ENCODE measurements around the gene GPR153.

Gene GPR153

DNA sequence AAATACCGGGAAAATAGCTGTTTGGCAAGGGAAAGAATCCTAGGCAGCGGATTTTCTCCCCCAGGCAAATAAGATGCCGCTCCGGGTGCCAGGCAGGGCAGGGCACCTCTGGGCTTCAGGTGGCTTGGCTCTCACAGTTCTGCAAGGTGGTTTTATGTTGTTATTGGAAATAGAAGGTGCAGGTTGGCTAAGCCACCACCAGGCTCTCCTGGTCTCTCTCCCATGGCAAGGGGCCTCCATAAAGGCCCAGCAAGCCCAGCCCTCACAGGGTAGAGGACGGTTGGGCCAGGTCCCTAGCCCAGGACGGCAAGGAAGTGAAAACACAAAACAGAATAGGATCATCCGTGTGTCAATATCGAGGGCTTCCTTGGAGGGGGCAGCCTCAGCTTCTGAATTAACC is 37.6 kb upstream of the GPR153 start:
- Histone ChIP-seq H2AFZ (ENCODE audit: insufficient read depth, low read length, poor library complexity) (no peak overlapping the region), H3K36me3 (ENCODE audit: control insufficient read depth in 1 of 2, insufficient read depth in 2 of 2, low read length in 2 of 2) (peaks cover 2 to 5% of the 10 kb centered on the region in 2 experiments), H3K27me3 (ENCODE audit: insufficient read depth, low read length) (no peaks in the 10 kb centered on the region), H3K4me3 (ENCODE audit: low read depth, low read length) (no peak overlapping the region), H3K4me1 (ENCODE audit: control insufficient read depth in 1 of 2, insufficient read depth in 2 of 2, low read length in 2 of 2) (no peaks in the 10 kb centered on the region), H3K27ac (ENCODE audit: low read depth, low read length) (no peak overlapping the region), H3K4ac (ENCODE audit: low read depth, low read length) (no peak overlapping the region), H3K79me1 (ENCODE audit: low read length) (no peaks in the 10 kb centered on the region), H4K8ac (ENCODE audit: low read depth, low read length) (no peak overlapping the region), H4K91ac (ENCODE audit: low read depth, low read length) (no peak overlapping the region), H3K4me2 (ENCODE audit: low read length) (no peak overlapping the region), H4K12ac (ENCODE audit: low read depth, low read length) (no peak overlapping the region), H3K18ac (ENCODE audit: low read length) (no peak overlapping the region), H3K9me3 (ENCODE audit: insufficient read depth, low read depth, low read length) (no peaks in the 10 kb centered on the region), H3K9ac (ENCODE audit: low read length) (no peak overlapping the region), H2BK120ac (ENCODE audit: insufficient read depth, low read length, poor library complexity) (no peak overlapping the region), H2BK5ac (ENCODE audit: low read depth, low read length, poor library complexity) (no peak overlapping the region), H3K14ac (ENCODE audit: low read length) (no peak overlapping the region), H3K23ac (ENCODE audit: low read length) (no peak overlapping the region), H2BK12ac (ENCODE audit: low read length) (no peak overlapping the region), H3K79me2 (ENCODE audit: control insufficient read depth, insufficient read depth, low read length, poor library complexity) (no peaks in the 10 kb centered on the region), H2AK5ac (ENCODE audit: low read length) (no peak overlapping the region)
- no peak for DNase-seq
- no CpG with 5 or more reads among the region's 8 CpGs for WGBS (ENCODE audit: extremely low coverage, insufficient coverage, insufficient read length)

DNA sequence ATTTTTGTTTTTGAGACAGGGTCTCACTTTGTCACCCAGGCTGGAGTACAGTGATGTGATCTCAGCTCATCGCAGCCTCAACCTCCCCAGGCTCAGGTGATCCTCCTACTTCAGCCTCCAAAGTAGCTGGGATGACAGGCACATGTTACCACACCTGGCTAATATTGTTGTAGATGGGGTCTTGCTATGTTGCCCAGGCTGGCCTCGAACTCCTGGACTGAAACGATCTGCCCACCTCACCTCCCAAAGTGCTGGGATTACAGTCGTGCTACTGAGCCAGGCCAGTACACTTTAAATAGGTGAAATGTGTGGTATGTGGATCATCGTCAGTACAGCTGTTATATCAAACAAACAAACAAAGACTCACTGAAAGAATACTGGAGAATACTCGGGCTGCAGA is 35.0 kb upstream of the GPR153 start:
- no CpG with 5 or more reads among the region's 6 CpGs for WGBS (ENCODE audit: extremely low coverage, insufficient coverage, insufficient read length)
- Histone ChIP-seq H4K12ac (ENCODE audit: low read depth, low read length) (no peak overlapping the region), H3K4me2 (ENCODE audit: low read length) (no peak overlapping the region), H3K36me3 (ENCODE audit: control insufficient read depth in 1 of 2, insufficient read depth in 2 of 2, low read length in 2 of 2) (peaks cover 2 to 7% of the 10 kb centered on the region in 2 experiments), H4K91ac (ENCODE audit: low read depth, low read length) (no peak overlapping the region), H3K9me3 (ENCODE audit: insufficient read depth, low read depth, low read length) (no peaks in the 10 kb centered on the region), H3K4me1 (ENCODE audit: control insufficient read depth in 1 of 2, insufficient read depth in 2 of 2, low read length in 2 of 2) (no peaks in the 10 kb centered on the region), H2BK12ac (ENCODE audit: low read length) (no peak overlapping the region), H2AFZ (ENCODE audit: insufficient read depth, low read length, poor library complexity) (no peak overlapping the region), H3K79me2 (ENCODE audit: control insufficient read depth, insufficient read depth, low read length, poor library complexity) (no peaks in the 10 kb centered on the region), H3K79me1 (ENCODE audit: low read length) (no peaks in the 10 kb centered on the region), H2BK5ac (ENCODE audit: low read depth, low read length, poor library complexity) (no peak overlapping the region), H3K4me3 (ENCODE audit: low read depth, low read length) (no peak overlapping the region), H3K27me3 (ENCODE audit: insufficient read depth, low read length) (no peaks in the 10 kb centered on the region), H3K9ac (ENCODE audit: low read length) (no peak overlapping the region), H4K8ac (ENCODE audit: low read depth, low read length) (no peak overlapping the region), H3K18ac (ENCODE audit: low read length) (no peak overlapping the region), H3K23ac (ENCODE audit: low read length) (no peak overlapping the region), H3K4ac (ENCODE audit: low read depth, low read length) (no peak overlapping the region), H2BK120ac (ENCODE audit: insufficient read depth, low read length, poor library complexity) (no peak overlapping the region), H3K14ac (ENCODE audit: low read length) (no peak overlapping the region), H3K27ac (ENCODE audit: low read depth, low read length) (no peak overlapping the region), H2AK5ac (ENCODE audit: low read length) (no peak overlapping the region)
- no peak for DNase-seq

DNA sequence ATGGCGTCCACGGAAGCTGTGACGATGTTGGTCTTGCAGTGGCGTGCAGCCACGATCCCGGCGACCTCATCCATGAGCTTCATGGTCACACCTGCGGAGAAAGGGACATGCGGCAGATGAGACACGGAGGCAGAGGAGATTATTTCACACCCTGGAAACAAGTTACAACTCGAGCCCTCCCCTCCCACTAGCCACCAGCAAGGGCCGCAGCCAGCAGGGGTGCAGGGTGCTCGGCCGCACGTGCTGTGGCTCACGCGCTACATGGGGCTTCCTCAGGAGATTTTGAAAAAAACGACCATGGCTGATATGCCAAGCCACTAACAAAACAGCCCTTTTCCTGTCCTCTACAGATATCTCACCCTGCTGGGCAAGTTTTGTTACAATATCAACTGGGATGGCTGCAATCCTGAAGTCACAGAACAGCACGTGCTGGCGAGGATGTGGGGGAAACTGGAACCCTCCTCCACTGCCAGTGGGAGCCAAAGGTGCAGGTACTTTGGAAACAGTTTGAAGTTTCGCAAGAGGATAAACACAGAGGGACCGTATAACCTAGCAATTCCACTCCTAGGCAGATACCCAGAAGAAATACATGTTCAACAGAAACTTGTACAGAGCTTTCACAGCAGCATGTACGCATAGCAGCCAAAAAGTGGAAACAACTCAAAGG is 34.1 kb upstream of the GPR153 start:
- H2BK120ac ChIP-seq (ENCODE audit: insufficient read depth, low read length, poor library complexity): no peak overlapping the region
- peaks cover 2 to 7% of the 10 kb centered on the region in 2 experiments for H3K36me3 ChIP-seq (ENCODE audit: control insufficient read depth in 1 of 2, insufficient read depth in 2 of 2, low read length in 2 of 2)
- no peak overlapping the region for H4K91ac ChIP-seq (ENCODE audit: low read depth, low read length)
- no peak overlapping the region for H2BK5ac ChIP-seq (ENCODE audit: low read depth, low read length, poor library complexity)
- H4K8ac ChIP-seq (ENCODE audit: low read depth, low read length): no peak overlapping the region
- H3K79me2 ChIP-seq (ENCODE audit: control insufficient read depth, insufficient read depth, low read length, poor library complexity): no peaks in the 10 kb centered on the region
- H3K23ac ChIP-seq (ENCODE audit: low read length): no peak overlapping the region
- no peak overlapping the region for H3K14ac ChIP-seq (ENCODE audit: low read length)
- no peaks in the 10 kb centered on the region for H3K9me3 ChIP-seq (ENCODE audit: insufficient read depth, low read depth, low read length)
- no peak overlapping the region for H3K4me2 ChIP-seq (ENCODE audit: low read length)
- no peaks in the 10 kb centered on the region for H3K4me1 ChIP-seq (ENCODE audit: control insufficient read depth in 1 of 2, insufficient read depth in 2 of 2, low read length in 2 of 2)
- DNase-seq: no peak
- no peak overlapping the region for H3K4ac ChIP-seq (ENCODE audit: low read depth, low read length)
- H3K9ac ChIP-seq (ENCODE audit: low read length): no peak overlapping the region
- no peak overlapping the region for H4K12ac ChIP-seq (ENCODE audit: low read depth, low read length)
- WGBS (ENCODE audit: extremely low coverage, insufficient coverage, insufficient read length): no CpG with 5 or more reads among the region's 23 CpGs
- no peak overlapping the region for H2AFZ ChIP-seq (ENCODE audit: insufficient read depth, low read length, poor library complexity)
- no peaks in the 10 kb centered on the region for H3K27me3 ChIP-seq (ENCODE audit: insufficient read depth, low read length)
- no peaks in the 10 kb centered on the region for H3K79me1 ChIP-seq (ENCODE audit: low read length)
- no peak overlapping the region for H3K27ac ChIP-seq (ENCODE audit: low read depth, low read length)
- no peak overlapping the region for H3K18ac ChIP-seq (ENCODE audit: low read length)
- no peak overlapping the region for H3K4me3 ChIP-seq (ENCODE audit: low read depth, low read length)
- no peak overlapping the region for H2BK12ac ChIP-seq (ENCODE audit: low read length)
- no peak overlapping the region for H2AK5ac ChIP-seq (ENCODE audit: low read length)

- Histone ChIP-seq H4K12ac (ENCODE audit: low read depth, low read length) (no peak overlapping the region), H2BK120ac (ENCODE audit: insufficient read depth, low read length, poor library complexity) (no peak overlapping the region), H3K4ac (ENCODE audit: low read depth, low read length) (no peak overlapping the region), H3K36me3 (ENCODE audit: control insufficient read depth in 1 of 2, insufficient read depth in 2 of 2, low read length in 2 of 2) (peaks cover 2 to 7% of the 10 kb centered on the region in 2 experiments), H2BK12ac (ENCODE audit: low read length) (no peak overlapping the region), H3K4me2 (ENCODE audit: low read length) (no peak overlapping the region), H3K18ac (ENCODE audit: low read length) (no peak overlapping the region), H3K4me3 (ENCODE audit: low read depth, low read length) (no peak overlapping the region), H3K27me3 (ENCODE audit: insufficient read depth, low read length) (no peaks in the 10 kb centered on the region), H3K9ac (ENCODE audit: low read length) (no peak overlapping the region), H3K23ac (ENCODE audit: low read length) (no peak overlapping the region), H3K9me3 (ENCODE audit: insufficient read depth, low read depth, low read length) (no peaks in the 10 kb centered on the region), H3K14ac (ENCODE audit: low read length) (no peak overlapping the region), H2BK5ac (ENCODE audit: low read depth, low read length, poor library complexity) (no peak overlapping the region), H4K8ac (ENCODE audit: low read depth, low read length) (no peak overlapping the region), H4K91ac (ENCODE audit: low read depth, low read length) (no peak overlapping the region), H3K79me2 (ENCODE audit: control insufficient read depth, insufficient read depth, low read length, poor library complexity) (no peaks in the 10 kb centered on the region), H2AFZ (ENCODE audit: insufficient read depth, low read length, poor library complexity) (no peak overlapping the region), H3K79me1 (ENCODE audit: low read length) (no peaks in the 10 kb centered on the region), H3K27ac (ENCODE audit: low read depth, low read length) (no peak overlapping the region), H3K4me1 (ENCODE audit: control insufficient read depth in 1 of 2, insufficient read depth in 2 of 2, low read length in 2 of 2) (no peaks in the 10 kb centered on the region), H2AK5ac (ENCODE audit: low read length) (no peak overlapping the region)
- no peak for DNase-seq
- no CpG with 5 or more reads among the region's 14 CpGs for WGBS (ENCODE audit: extremely low coverage, insufficient coverage, insufficient read length)
Observed at GRCh38 chr1:6294080-6294889, 33.4 kb upstream of the GPR153 start.
